Parathyroid adenoma (tissue), 2 donors: ENCODE data around the gene C2CD4C.

Source experiments
- H2AFZ ChIP-seq: fragments of 300-600 bp; sonication (generic); one replicate; pipeline ENCODE4 v1.7.0; 2017; ENCODE audit warnings: antibody characterized with exemption, mild to moderate bottlenecking
- H3K27ac ChIP-seq: fragments of 300-600 bp; sonication (generic); one replicate; pipeline ENCODE4 v1.7.0; 2017
- H3K27me3 ChIP-seq: fragments of 300-600 bp; sonication (generic); one replicate; pipeline ENCODE4 v1.7.0; 2017; ENCODE audit warnings: low read length; ENCODE audit not compliant: control insufficient read depth, insufficient read depth
- H3K36me3 ChIP-seq: fragments of 300-600 bp; sonication (generic); one replicate; pipeline ENCODE4 v1.7.0; 2017; ENCODE audit warnings: low read length; ENCODE audit not compliant: control insufficient read depth, insufficient read depth
- H3K4me1 ChIP-seq: fragments of 300-600 bp; sonication (generic); one replicate; pipeline ENCODE4 v1.7.0; 2017; ENCODE audit warnings: control low read depth
- H3K4me2 ChIP-seq: fragments of 300-600 bp; sonication (generic); one replicate; pipeline ENCODE4 v1.7.0; 2017; ENCODE audit warnings: low read length
- H3K4me3 ChIP-seq: fragments of 300-600 bp; sonication (generic); one replicate; pipeline ENCODE4 v1.7.0; 2017; ENCODE audit warnings: low read depth, low read length
- H3K79me2 ChIP-seq: fragments of 300-600 bp; sonication (generic); one replicate; pipeline ENCODE4 v1.7.0; 2017; ENCODE audit warnings: control low read depth
- H3K9ac ChIP-seq: fragments of 300-600 bp; sonication (generic); one replicate; pipeline ENCODE4 v1.7.0; 2017; ENCODE audit warnings: mild to moderate bottlenecking
- H3K9me3 ChIP-seq: fragments of 300-600 bp; sonication (generic); one replicate; pipeline ENCODE4 v1.7.0; 2017; ENCODE audit warnings: low read length; ENCODE audit not compliant: control insufficient read depth
- CTCF ChIP-seq: fragments of 300-600 bp; sonication (generic); IDR thresholded peaks from one replicate; pipeline ENCODE4 v1.7.0; 2017; ENCODE audit warnings: antibody characterized with exemption, mild to moderate bottlenecking
- donor health status: primary hyperparathyroidism.

The C2CD4C gene

DNA sequence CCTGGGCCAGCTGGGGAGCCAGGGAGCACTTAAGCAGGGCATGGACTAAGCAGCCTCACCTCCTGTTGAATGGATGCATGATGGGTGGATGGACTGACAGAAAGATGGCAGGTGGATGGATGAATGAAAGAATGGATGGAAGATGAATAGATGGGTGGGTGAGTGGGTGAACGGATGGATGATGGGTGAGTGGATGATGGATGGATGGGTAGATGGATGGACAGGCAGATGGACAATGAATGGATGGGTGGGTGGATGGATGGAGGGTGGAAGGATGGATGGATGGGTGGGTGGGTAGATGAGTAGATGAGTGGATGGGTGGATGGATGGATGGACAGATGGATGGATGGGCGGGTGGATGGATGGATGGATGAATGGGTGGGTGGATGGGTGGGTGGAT is 33.1 kb upstream of the C2CD4C start:
- no peak for TF ChIP-seq CTCF
- Histone ChIP-seq H3K4me2 (no peak overlapping the region), H3K36me3 (no peaks in the 10 kb centered on the region), H3K9ac (no peak overlapping the region), H2AFZ (no peak overlapping the region), H3K9me3 (no peaks in the 10 kb centered on the region), H3K79me2 (peaks cover 2% of the 10 kb centered on the region), H3K27ac (no peak overlapping the region), H3K4me3 (no peak overlapping the region), H3K27me3 (no peaks in the 10 kb centered on the region), H3K4me1 (no peaks in the 10 kb centered on the region)

DNA sequence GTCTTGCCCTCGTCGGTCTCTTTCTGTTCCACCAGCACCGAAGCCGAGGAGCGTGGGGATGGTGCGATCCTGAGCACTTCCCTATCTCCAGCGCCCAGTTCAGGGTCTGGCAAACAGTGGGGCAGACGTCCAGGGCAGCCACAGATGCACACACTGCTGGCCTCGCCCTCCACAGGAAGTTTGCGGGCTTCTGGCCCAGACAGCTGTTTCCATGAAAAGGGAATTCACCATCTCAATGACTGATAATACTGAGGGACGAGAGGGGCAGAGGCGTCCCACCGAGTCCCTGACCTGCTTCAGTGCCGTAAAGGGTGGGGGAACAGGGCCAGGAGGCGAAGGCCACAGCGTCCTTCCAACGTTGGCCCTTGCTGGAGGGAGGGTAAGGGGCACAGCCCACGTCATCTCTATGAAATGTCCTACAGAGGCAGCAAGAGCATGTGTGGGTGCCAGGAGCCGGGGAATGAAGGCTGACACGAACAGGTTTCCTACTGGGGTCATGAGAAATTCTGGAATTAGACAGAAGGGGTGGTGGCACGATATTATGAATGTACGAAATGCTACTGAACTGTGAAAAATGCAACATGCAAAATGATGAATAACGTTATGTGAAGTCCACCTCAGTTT is 32.4 kb upstream of the C2CD4C start:
- H3K27ac ChIP-seq: no peak overlapping the region
- H3K9me3 ChIP-seq: no peaks in the 10 kb centered on the region
- no peak overlapping the region for H3K4me2 ChIP-seq
- no peaks in the 10 kb centered on the region for H3K27me3 ChIP-seq
- H3K36me3 ChIP-seq: no peaks in the 10 kb centered on the region
- no peak overlapping the region for H2AFZ ChIP-seq
- H3K4me1 ChIP-seq: no peaks in the 10 kb centered on the region
- H3K4me3 ChIP-seq: no peak overlapping the region
- no peak overlapping the region for H3K9ac ChIP-seq
- no peak for TF ChIP-seq CTCF
- peaks cover 2% of the 10 kb centered on the region for H3K79me2 ChIP-seq

- H3K4me3 ChIP-seq: no peak overlapping the region
- H3K36me3 ChIP-seq: no peaks in the 10 kb centered on the region
- H3K9me3 ChIP-seq: no peaks in the 10 kb centered on the region
- peaks cover 2% of the 10 kb centered on the region for H3K79me2 ChIP-seq
- no peaks in the 10 kb centered on the region for H3K4me1 ChIP-seq
- H3K4me2 ChIP-seq: no peak overlapping the region
- no peak overlapping the region for H3K9ac ChIP-seq
- TF ChIP-seq CTCF: no peak
- no peak overlapping the region for H2AFZ ChIP-seq
- H3K27me3 ChIP-seq: no peaks in the 10 kb centered on the region
- no peak overlapping the region for H3K27ac ChIP-seq
Observed at GRCh38 chr19:440391-441212, 31.7 kb upstream of the C2CD4C start.

DNA sequence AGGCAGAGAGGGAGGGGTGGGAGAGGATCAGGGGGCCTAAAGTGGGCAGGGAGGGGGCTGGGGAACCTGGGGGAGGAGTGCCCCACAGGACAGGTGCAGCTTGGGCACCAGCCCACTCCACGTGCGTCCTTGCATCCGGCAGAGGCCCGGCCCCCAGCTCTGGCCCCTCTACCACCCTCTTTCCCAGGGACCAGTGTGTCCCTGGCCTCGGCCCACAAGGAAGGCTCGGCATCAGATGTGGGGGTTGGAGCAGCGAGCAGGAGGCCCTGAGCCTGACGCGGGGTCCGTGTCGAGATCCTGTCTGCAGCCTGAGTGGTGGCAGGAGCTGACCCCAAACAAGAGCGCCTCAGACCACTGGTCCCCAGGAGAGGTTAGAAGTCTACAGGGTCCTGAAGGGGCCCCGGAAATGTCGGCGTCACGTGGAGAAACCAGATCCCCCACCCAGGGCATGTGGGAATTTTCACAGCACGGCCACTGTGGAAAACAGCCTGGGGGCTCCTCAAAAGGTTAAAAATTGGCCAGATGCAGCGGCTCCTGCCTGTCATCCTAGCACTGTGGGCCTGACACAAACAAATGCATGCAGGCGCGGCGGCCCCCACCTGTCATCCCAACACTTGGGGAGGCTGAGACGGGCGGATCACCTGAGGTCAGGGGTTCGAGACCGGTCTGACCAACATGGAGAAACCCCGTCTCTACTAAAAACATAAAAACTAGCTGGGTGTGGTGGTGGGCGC is 30.4 kb upstream of the C2CD4C start:
- Histone ChIP-seq H3K4me2 (no peak overlapping the region), H3K4me3 (no peak overlapping the region), H3K79me2 (peaks cover 2% of the 10 kb centered on the region), H3K4me1 (no peaks in the 10 kb centered on the region), H3K36me3 (no peaks in the 10 kb centered on the region), H3K9me3 (no peaks in the 10 kb centered on the region), H3K27me3 (no peaks in the 10 kb centered on the region), H3K27ac (no peak overlapping the region), H2AFZ (no peak overlapping the region), H3K9ac (no peak overlapping the region)
- TF ChIP-seq CTCF: no peak
